HEK293 (cell line): ENCODE measurements around the gene KRTAP10-7.
"Not testable (repeated sequence)": the region's sequence is repeated elsewhere in the genome, so short reads cannot be mapped to it uniquely, and the experiment has no call there.

Experiments
- CTCF ChIA-PET: fragments of 350-600 bp; formaldehyde crosslinking; extraction: SDS; loops from one replicate; lab custom pipeline; 2021; ENCODE audit warnings: antibody characterized with exemption; lab: Yijun Ruan, JAX
- POLR2A ChIA-PET: fragments of 300-600 bp; formaldehyde crosslinking; extraction: SDS; loops from one replicate; lab custom pipeline; 2020; ENCODE audit warnings: antibody characterized with exemption, inconsistent platforms; lab: Yijun Ruan, JAX
- H3K27ac ChIP-seq: fragments of 200-500 bp; sonication (Bioruptor generic); 2 replicates; pipeline ENCODE4 v1.5.1; 2014; ENCODE audit warnings: low read depth, low read length, control low read depth, inconsistent platforms; ENCODE audit errors: extremely low read depth
- H3K36me3 ChIP-seq, 2 experiments: fragments of 200-500 bp in 1 of 2; sonication (Bioruptor generic) in 1 of 2; 1 replicate in 1 of 2; 2 replicates in 1 of 2; pipeline ENCODE4 v1.5.1; 2014 to 2017; ENCODE audit warnings: inconsistent platforms in 2 of 2, low read length in 2 of 2; ENCODE audit not compliant: control insufficient read depth in 2 of 2, insufficient read depth in 1 of 2
- H3K4me1 ChIP-seq: fragments of 200-500 bp; sonication (Bioruptor generic); 2 replicates; pipeline ENCODE4 v1.5.1; 2014; ENCODE audit warnings: mild to moderate bottlenecking, low read length, inconsistent platforms; ENCODE audit not compliant: control insufficient read depth, insufficient read depth
- H3K4me3 ChIP-seq: 2 replicates; pipeline ENCODE4 v1.5.1; 2011; ENCODE audit warnings: low read depth, mild to moderate bottlenecking, control low read depth, low read length, moderate library complexity
- H3K9me3 ChIP-seq: fragments of 200-500 bp; sonication (Bioruptor generic); 2 replicates; pipeline ENCODE4 v1.5.1; 2014; ENCODE audit warnings: low read depth, low read length, inconsistent platforms; ENCODE audit not compliant: control insufficient read depth, insufficient read depth
- EGR2 ChIP-seq: fragments of 450-650 bp; formaldehyde crosslinking; IDR thresholded peaks from 2 replicates; pipeline ENCODE4 v1.5.1; 2016; ENCODE audit warnings: low read depth, missing biosample characterization, missing genetic modification characterization
- GLIS1 ChIP-seq: fragments of 450-650 bp; formaldehyde crosslinking; IDR thresholded peaks from 2 replicates; pipeline ENCODE4 v1.5.1; 2016; ENCODE audit warnings: missing biosample characterization, missing genetic modification characterization
- KLF1 ChIP-seq: fragments of 450-650 bp; formaldehyde crosslinking; IDR thresholded peaks from 2 replicates; pipeline ENCODE4 v1.5.1; 2016; ENCODE audit warnings: missing biosample characterization, missing genetic modification characterization
- MZF1 ChIP-seq: fragments of 450-650 bp; formaldehyde crosslinking; IDR thresholded peaks from 2 replicates; pipeline ENCODE4 v1.5.1; 2017; ENCODE audit warnings: missing biosample characterization, missing genetic modification characterization, borderline replicate concordance
- TSHZ1 ChIP-seq: fragments of 450-650 bp; formaldehyde crosslinking; IDR thresholded peaks from 2 replicates; pipeline ENCODE4 v1.5.1; 2016; ENCODE audit warnings: missing biosample characterization, missing genetic modification characterization, borderline replicate concordance
- ZBTB11 ChIP-seq: fragments of 450-650 bp; formaldehyde crosslinking; conservative IDR thresholded peaks from 2 replicates; pipeline ENCODE4 v1.5.1; 2016; ENCODE audit warnings: low read depth, missing biosample characterization, missing genetic modification characterization
- ZBTB20 ChIP-seq: fragments of 450-650 bp; formaldehyde crosslinking; IDR thresholded peaks from 2 replicates; pipeline ENCODE4 v1.5.1; 2016; ENCODE audit warnings: missing biosample characterization, missing genetic modification characterization
- ZBTB21 ChIP-seq: fragments of 450-650 bp; formaldehyde crosslinking; IDR thresholded peaks from 2 replicates; pipeline ENCODE4 v1.5.1; 2017; ENCODE audit warnings: missing biosample characterization, missing genetic modification characterization
- ZBTB48 ChIP-seq: fragments of 450-650 bp; formaldehyde crosslinking; IDR thresholded peaks from 2 replicates; pipeline ENCODE4 v1.5.1; 2016; ENCODE audit warnings: missing biosample characterization, missing genetic modification characterization
- ZFP69B ChIP-seq: fragments of 450-650 bp; formaldehyde crosslinking; IDR thresholded peaks from 2 replicates; pipeline ENCODE4 v1.5.1; 2016; ENCODE audit warnings: missing biosample characterization, missing genetic modification characterization
- ZNF266 ChIP-seq: fragments of 450-650 bp; formaldehyde crosslinking; IDR thresholded peaks from 2 replicates; pipeline ENCODE4 v1.5.1; 2016; ENCODE audit warnings: missing biosample characterization, missing genetic modification characterization, low read depth
- ZNF449 ChIP-seq: fragments of 450-650 bp; formaldehyde crosslinking; IDR thresholded peaks from 2 replicates; pipeline ENCODE4 v1.5.1; 2017; ENCODE audit warnings: missing biosample characterization, mild to moderate bottlenecking, missing genetic modification characterization, moderate library complexity
- ZNF488 ChIP-seq: fragments of 450-650 bp; formaldehyde crosslinking; IDR thresholded peaks from 2 replicates; pipeline ENCODE4 v1.5.1; 2016; ENCODE audit warnings: missing biosample characterization, missing genetic modification characterization
- ZNF521 ChIP-seq: fragments of 450-650 bp; formaldehyde crosslinking; IDR thresholded peaks from 2 replicates; pipeline ENCODE4 v1.5.1; 2017; ENCODE audit warnings: missing biosample characterization, mild to moderate bottlenecking, missing genetic modification characterization
- ZNF624 ChIP-seq: fragments of 450-650 bp; formaldehyde crosslinking; IDR thresholded peaks from 2 replicates; pipeline ENCODE4 v1.5.1; 2017; ENCODE audit warnings: missing biosample characterization, missing genetic modification characterization
- ZNF629 ChIP-seq: fragments of 450-650 bp; formaldehyde crosslinking; IDR thresholded peaks from 2 replicates; pipeline ENCODE4 v1.5.1; 2017; ENCODE audit warnings: missing biosample characterization, missing genetic modification characterization

The KRTAP10-7 gene

GRCh38 chr21:44600118-44600978, at the start of gene KRTAP10-7:
Gene KRTAP10-7, plus strand, starts transcription at chr21:44600597. Its CDS starts 25 bp downstream, at chr21:44600622.
- POLR2A ChIA-PET, H3K4me3 ChIP-seq, H3K4me1 ChIP-seq, H3K27ac ChIP-seq, H3K36me3 ChIP-seq, H3K9me3 ChIP-seq: not testable (repeated sequence)
- CTCF ChIA-PET = interaction anchor here (0.5 to 0.6 kb wide), 2 partner anchors 525 to 1143 kb away, joined by 3 read pairs; no protein-coding TSS in a partner anchor

- ChIA-PET CTCF (no interaction called here), POLR2A (no interaction called here)
- Histone ChIP-seq H3K36me3 (no peaks in the 10 kb centered on the region), H3K9me3 (no peaks in the 10 kb centered on the region), H3K4me3 (no peak overlapping the region), H3K27ac (no peak overlapping the region), H3K4me1 (no peaks in the 10 kb centered on the region)
- TF ChIP-seq MZF1 (no peak), ZBTB11 (tag by site-specific recombination) (no peak), ZNF266 (tag by site-specific recombination) (no peak), ZNF521 (tag by site-specific recombination) (no peak), ZNF449 (no peak), ZNF624 (tag by site-specific recombination) (no peak), ZFP69B (tag by site-specific recombination) (no peak), ZBTB21 (tag by site-specific recombination) (no peak), ZNF488 (no peak), ZBTB20 (tag by site-specific recombination) (no peak)
These were observed 49.6 kb upstream of the KRTAP10-7 start for GRCh38 chr21:44550807-44551206.

- Histone ChIP-seq H3K27ac (no peak within 1 kb of the TSS), H3K9me3 (no peaks in the 10 kb centered on the region), H3K4me1 (no peaks in the 10 kb centered on the region), H3K4me3 (no peak within 1 kb of the TSS), H3K36me3 (no peaks in the 10 kb centered on the region)
- CTCF ChIA-PET = no interaction called here
- POLR2A ChIA-PET = no interaction called here
- no peak for TF ChIP-seq TSHZ1 (tag by site-specific recombination)
- no peak for TF ChIP-seq ZNF629 (tag by site-specific recombination)
- peak; percentile 47; the same call in 1 of the 2 replicates for TF ChIP-seq EGR2
- TF ChIP-seq GLIS1 (tag by site-specific recombination) = no peak
- TF ChIP-seq ZBTB48 = no peak
- no peak for TF ChIP-seq KLF1
These were observed 48.9 kb upstream of the KRTAP10-7 start, which contains the start of gene KRTAP10-2 for GRCh38 chr21:44551340-44551961. Gene KRTAP10-2, minus strand, starts transcription at chr21:44551505. Its CDS starts 47 bp downstream, at chr21:44551458.
